NOMO-1 (cell line): ENCODE data around the gene TULP1.

Experiments
- DNase-seq, 2 experiments: peaks; one replicate each; lab custom pipeline; 2025; ENCODE audit not compliant: unreplicated experiment in 2 of 2; lab: John Stamatoyannopoulos, UW

Gene TULP1

GRCh38 chr6:35497571-35498421, 14.9 kb downstream of the TULP1 start:
- DNase-seq: no peak

GRCh38 chr6:35496841-35497570, 15.7 kb downstream of the TULP1 start, which contains the start of gene TEAD3:
Gene TEAD3 (minus strand): TSS chr6:35497079.
- DNase-seq: no peak

- DNase-seq: no peak
Measured at GRCh38 chr6:35496036-35496840, 16.5 kb downstream of the TULP1 start.

GRCh38 chr6:35495258-35496035, 17.2 kb downstream of the TULP1 start:
- DNase-seq: no peak

- DNase-seq: no peak
Measured at GRCh38 chr6:35494161-35494563, 18.5 kb downstream of the TULP1 start.

GRCh38 chr6:35493307-35493983, 19.3 kb downstream of the TULP1 start:
- DNase-seq: no peak

GRCh38 chr6:35492974-35493284, 19.8 kb downstream of the TULP1 start:
- DNase-seq: peak; percentile 24 to 52

GRCh38 chr6:35492258-35492973, 20.3 kb downstream of the TULP1 start:
- no peak for DNase-seq

GRCh38 chr6:35491558-35492257, 21.0 kb downstream of the TULP1 start:
- no peak for DNase-seq

GRCh38 chr6:35490821-35491557, 21.7 kb downstream of the TULP1 start:
- DNase-seq: no peak

GRCh38 chr6:35489995-35490791, 22.5 kb downstream of the TULP1 start:
- DNase-seq: no peak

GRCh38 chr6:35489066-35489465, 23.6 kb downstream of the TULP1 start:
- no peak for DNase-seq

GRCh38 chr6:35488517-35488862, 24.2 kb downstream of the TULP1 start:
- DNase-seq: no peak

GRCh38 chr6:35487658-35488516, 24.8 kb downstream of the TULP1 start:
- peak; percentile 61 to 81 for DNase-seq

GRCh38 chr6:35486005-35486925, 26.4 kb downstream of the TULP1 start:
- DNase-seq: no peak
